Skeletal muscle tissue (tissue), 4 donors: ENCODE measurements around the gene ADAT3. TPM values are rescaled to one million over a fixed set of nuclear protein-coding genes. Genes with fewer than 3 reads are reported as not detected.

Source experiments
- H3K27ac ChIP-seq: one replicate; pipeline ENCODE4 v1.7.0; 2013; ENCODE audit warnings: mild to moderate bottlenecking, low read depth, low read length, inconsistent platforms
- H3K27me3 ChIP-seq, 3 donors: one replicate each; pipeline ENCODE4 v1.7.0; 2013; ENCODE audit warnings: low read length in 3 of 3; ENCODE audit not compliant: control insufficient read depth in 3 of 3, insufficient read depth in 3 of 3
- H3K36me3 ChIP-seq, 3 donors: one replicate each; pipeline ENCODE4 v1.7.0; 2013; ENCODE audit warnings: low read length in 3 of 3; ENCODE audit not compliant: control insufficient read depth in 3 of 3, insufficient read depth in 3 of 3
- H3K4me1 ChIP-seq, 3 donors: one replicate each; pipeline ENCODE4 v1.7.0; 2013; ENCODE audit warnings: low read length in 3 of 3, mild to moderate bottlenecking in 3 of 3; ENCODE audit not compliant: control insufficient read depth in 3 of 3, insufficient read depth in 3 of 3
- H3K4me3 ChIP-seq, 3 donors: one replicate each; pipeline ENCODE4 v1.7.0; 2013; ENCODE audit warnings: low read length in 3 of 3
- H3K9ac ChIP-seq, 3 donors: one replicate each; pipeline ENCODE4 v1.7.0; 2013; ENCODE audit warnings: low read length in 3 of 3, mild to moderate bottlenecking in 3 of 3, moderate library complexity in 2 of 3, low read depth in 1 of 3
- H3K9me3 ChIP-seq, 3 donors: one replicate each; pipeline ENCODE4 v1.7.0; 2013; ENCODE audit warnings: low read length in 3 of 3; ENCODE audit not compliant: control insufficient read depth in 3 of 3
- total RNA-seq: library from RNA; depleted of rRNA; stranded (reverse); fragments of >200 nt; gene quantifications from one replicate; pipeline ENCODE4 v1.2.3, GENCODE V29; 2014
- donor health status: Osteomylitis.

The ADAT3 gene
- total RNA-seq: 1.0 TPM

DNA sequence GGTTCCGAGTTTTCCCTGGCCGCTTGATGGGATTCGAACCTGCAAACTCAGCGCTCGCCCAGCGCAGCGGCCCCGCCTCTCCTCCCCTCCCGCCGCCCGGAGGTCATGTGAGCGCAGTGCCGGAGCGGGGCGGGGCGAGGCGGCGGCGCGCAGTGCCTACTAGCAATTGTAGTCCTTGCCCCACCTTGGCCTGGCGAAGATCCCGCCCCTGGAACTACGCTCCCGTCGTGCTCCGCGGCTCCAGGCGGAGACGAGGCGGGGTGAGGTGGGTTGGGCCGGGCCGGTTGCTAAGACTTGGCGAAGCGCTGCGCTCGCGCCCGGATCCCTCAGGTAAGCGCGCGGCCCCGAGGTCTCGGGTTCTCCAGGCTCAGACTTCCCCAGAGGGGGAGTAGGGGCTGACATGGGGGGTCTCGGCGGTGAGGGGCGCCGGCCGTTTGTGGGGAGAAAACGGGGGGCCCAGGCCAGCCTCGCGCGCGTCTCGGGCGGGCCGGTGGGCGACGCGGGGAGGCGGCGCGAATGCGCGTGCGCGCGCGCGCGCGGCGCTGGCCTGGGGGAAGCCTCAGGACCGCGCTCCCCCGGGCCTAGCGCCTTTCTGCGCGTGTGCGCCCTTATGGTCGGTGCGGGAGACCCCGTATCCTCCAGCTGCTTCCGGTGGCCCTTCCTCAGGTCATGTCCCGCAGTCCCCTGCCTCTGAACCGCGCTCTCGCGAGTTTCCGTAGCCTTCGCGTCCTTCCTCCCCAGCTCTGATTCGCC, at the start of gene ADAT3, which contains the start of gene SCAMP4:
Gene ADAT3 (plus strand): TSS at position 290 of the 753 bp plus-strand sequence. CDS start 6,649 bp downstream, outside the sequence.
Gene SCAMP4 (plus strand): TSS at position 290 of the 753 bp plus-strand sequence. CDS start 9,621 bp downstream, outside the sequence.
- no peaks in the 10 kb centered on the region for H3K27me3 ChIP-seq
- no peaks in the 10 kb centered on the region for H3K36me3 ChIP-seq
- peak within 1 kb of the TSS; percentile 69 for H3K27ac ChIP-seq
- peak within 1 kb of the TSS; percentile 85 to 93 (median 88) for H3K4me3 ChIP-seq
- H3K4me1 ChIP-seq: peaks cover 12 to 37% (median 14%) of the 10 kb centered on the region in 3 donors
- peak within 1 kb of the TSS; percentile 76 to 82 (median 77) for H3K9ac ChIP-seq
- H3K9me3 ChIP-seq: no peaks in the 10 kb centered on the region

DNA sequence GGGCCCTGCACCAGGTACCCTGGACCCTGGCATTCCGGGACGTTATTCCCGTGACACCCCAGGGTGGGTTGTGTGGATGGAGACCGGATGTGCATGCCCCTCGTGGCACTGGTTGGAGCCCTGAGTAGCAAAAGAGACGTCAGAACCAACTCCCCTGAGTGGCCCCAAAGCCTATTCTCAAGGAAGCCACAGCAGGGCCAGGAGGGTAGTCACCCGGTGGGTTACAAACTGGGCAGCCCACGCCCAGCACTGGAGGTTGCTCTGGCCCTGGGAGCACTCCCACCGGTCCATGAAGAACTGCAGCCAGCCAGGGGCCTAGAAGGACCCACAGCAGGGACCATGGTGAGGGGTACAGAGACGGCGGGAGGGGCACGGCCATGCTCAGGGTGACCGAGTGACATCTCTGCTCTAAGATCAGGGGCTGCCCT, 49.4 kb upstream of the ADAT3 start:
- peaks cover 17 to 51% (median 41%) of the 10 kb centered on the region in 3 donors for H3K4me1 ChIP-seq
- peak overlapping the region; percentile 76 for H3K27ac ChIP-seq
- H3K9me3 ChIP-seq: no peaks in the 10 kb centered on the region
- peaks cover 0 to 19% (median 16%) of the 10 kb centered on the region in 3 donors for H3K27me3 ChIP-seq
- peak overlapping the region; percentile 45 to 74 (median 72) for H3K9ac ChIP-seq
- H3K4me3 ChIP-seq: peak overlapping the region; percentile 52 to 67 (median 60)
- H3K36me3 ChIP-seq: no peaks in the 10 kb centered on the region

DNA sequence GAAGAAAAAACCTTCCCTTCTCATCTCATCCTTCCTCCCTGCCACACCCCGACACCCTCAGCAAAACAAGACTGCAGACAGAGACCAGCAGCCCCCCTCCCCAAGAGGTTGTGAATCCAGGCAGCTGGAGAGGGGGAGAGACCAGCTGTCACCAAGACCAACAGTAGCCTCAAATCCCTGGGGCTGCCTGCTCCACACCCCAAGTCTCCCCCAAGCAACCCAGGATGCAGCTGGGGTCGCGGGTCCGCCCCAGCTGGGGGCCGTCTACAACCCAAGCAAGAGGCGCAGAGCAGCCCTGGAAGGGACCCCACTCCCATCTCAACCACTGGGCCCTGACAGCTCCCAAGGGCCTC, 48.9 kb upstream of the ADAT3 start:
- peak overlapping the region; percentile 45 to 74 (median 72) for H3K9ac ChIP-seq
- peak overlapping the region; percentile 52 to 67 (median 60) for H3K4me3 ChIP-seq
- H3K27ac ChIP-seq: peak overlapping the region; percentile 76
- H3K27me3 ChIP-seq: peaks cover 0 to 19% (median 16%) of the 10 kb centered on the region in 3 donors
- H3K36me3 ChIP-seq: no peaks in the 10 kb centered on the region
- H3K4me1 ChIP-seq: peaks cover 21 to 56% (median 44%) of the 10 kb centered on the region in 3 donors
- H3K9me3 ChIP-seq: no peaks in the 10 kb centered on the region

DNA sequence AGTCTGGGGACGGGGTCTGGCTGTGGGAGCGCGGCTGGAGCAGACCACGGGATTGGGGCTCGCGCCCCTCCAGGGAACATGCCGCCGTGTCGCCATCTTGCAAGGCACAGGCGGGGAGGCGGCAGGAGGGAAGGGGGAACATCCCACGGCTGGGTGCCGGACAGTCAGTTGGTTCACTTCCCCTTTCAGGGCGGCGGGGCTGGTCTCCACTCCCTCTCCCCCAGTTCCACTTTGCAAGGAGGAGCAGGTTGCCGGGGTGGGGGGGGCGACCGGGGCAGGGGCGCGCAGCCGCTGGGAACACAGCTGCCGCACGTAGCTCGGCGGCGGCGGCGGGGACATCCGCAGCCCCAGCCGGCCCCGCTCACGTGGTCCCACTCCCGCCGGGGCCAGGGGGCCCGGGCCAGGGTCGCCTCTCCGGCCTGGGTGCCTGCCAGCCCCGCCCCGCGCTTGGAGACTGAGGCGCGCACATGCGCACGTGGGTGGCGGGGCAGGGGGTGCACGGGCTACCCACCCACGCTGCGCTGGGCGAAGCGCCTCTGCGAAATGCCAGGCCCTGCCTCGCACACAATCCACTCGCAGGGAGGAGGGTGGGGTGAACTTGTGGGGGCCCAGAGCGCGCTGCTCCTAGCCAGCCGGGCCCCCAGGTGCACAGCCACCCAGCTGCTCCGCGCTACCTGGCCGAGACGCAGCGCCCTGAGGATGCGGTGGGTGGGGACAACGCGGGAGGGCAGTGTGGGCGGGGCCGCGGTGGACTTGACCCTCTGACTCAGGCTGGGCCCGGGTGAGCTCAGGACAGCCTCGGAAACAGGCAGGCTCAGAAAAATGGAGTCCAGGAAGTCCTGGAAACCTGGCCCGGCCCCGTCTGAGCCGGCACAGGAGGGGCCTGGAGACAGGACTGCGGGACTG, 48.2 kb upstream of the ADAT3 start:
- Histone ChIP-seq H3K9ac (peak overlapping the region; percentile 32 to 74 (median 72)), H3K27ac (peak overlapping the region; percentile 76), H3K9me3 (no peaks in the 10 kb centered on the region), H3K27me3 (peaks cover 0 to 19% (median 16%) of the 10 kb centered on the region in 3 donors), H3K4me3 (peak overlapping the region; percentile 52 to 67 (median 60)), H3K36me3 (no peaks in the 10 kb centered on the region), H3K4me1 (peaks cover 26 to 62% (median 49%) of the 10 kb centered on the region in 3 donors)

DNA sequence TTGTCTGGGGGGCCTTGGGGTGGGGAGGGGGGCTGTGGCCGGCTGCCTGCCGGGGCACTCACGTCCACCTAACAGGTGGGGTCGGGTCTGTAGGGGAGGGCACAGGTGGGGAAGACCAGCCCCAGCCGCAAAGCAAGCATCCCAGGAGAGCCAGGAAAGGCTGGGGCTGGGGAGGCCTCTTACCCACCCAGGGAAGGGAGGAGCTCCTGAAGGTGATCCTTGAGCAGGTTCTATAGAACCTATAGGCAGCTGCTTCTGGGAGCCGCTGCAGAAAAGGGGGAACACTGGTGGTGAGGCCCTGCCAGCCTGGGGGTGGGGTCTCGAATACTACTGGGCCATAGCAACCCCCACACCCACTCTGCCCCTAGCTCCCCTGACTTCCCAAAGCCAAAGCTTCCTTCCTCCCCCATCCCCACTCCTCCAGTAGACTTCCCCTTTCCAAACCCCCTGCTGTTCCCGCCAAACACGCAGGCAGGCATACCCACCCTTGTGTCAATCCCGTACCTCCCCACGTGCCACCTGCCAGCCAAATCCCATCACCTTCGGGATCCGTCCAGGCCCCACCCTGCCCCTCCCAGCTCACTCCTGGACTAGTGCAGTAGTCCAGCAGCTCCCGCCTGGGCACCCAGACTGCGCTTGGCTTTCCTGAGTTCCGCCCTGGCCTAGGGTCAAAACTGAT, 47.4 kb upstream of the ADAT3 start:
- H3K4me3 ChIP-seq: peak overlapping the region in 1 of 3 donors; percentile 6
- H3K9me3 ChIP-seq: no peaks in the 10 kb centered on the region
- no peaks in the 10 kb centered on the region for H3K36me3 ChIP-seq
- peaks cover 26 to 66% (median 51%) of the 10 kb centered on the region in 3 donors for H3K4me1 ChIP-seq
- H3K27ac ChIP-seq: peak overlapping the region; percentile 76
- H3K27me3 ChIP-seq: peaks cover 0 to 19% (median 16%) of the 10 kb centered on the region in 3 donors
- H3K9ac ChIP-seq: peak overlapping the region in 1 of 3 donors; percentile 23

DNA sequence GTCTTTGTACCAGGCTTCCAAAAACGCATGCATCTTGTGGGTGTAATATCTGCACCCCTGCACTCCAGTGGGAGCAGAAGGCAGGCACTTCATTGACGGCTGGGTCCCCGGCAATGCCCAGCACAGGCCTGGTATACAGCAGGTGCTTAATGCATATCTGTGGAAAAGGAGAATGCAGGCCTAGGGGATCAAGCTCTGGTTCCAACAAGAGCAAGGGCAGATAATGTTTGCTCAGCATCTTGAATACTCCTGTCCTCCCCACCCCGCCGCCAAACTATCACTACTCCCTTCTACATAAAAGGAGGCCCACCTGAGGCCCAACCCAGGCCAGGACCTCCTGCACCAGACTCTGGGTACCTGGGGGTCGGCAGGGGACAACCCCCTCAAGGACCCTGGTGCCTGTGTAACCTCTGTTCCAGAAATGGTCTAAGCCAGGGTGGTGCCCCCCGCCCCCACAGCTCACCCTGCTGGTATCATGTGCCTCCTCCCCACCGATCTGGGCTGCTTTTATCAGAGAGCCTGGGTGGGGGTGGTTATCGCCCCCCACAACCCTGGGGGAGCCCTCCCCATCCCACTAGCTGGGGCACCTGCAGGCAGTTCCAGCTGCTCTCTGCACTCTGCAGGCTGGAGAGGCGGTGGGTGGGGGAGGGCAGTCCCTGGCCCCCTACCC, 46.7 kb upstream of the ADAT3 start:
- H3K27ac ChIP-seq: peak overlapping the region; percentile 76
- H3K36me3 ChIP-seq: no peaks in the 10 kb centered on the region
- no peak overlapping the region for H3K9ac ChIP-seq
- peaks cover 24 to 60% (median 50%) of the 10 kb centered on the region in 3 donors for H3K4me1 ChIP-seq
- H3K9me3 ChIP-seq: no peaks in the 10 kb centered on the region
- peaks cover 0 to 19% (median 16%) of the 10 kb centered on the region in 3 donors for H3K27me3 ChIP-seq
- H3K4me3 ChIP-seq: no peak overlapping the region

DNA sequence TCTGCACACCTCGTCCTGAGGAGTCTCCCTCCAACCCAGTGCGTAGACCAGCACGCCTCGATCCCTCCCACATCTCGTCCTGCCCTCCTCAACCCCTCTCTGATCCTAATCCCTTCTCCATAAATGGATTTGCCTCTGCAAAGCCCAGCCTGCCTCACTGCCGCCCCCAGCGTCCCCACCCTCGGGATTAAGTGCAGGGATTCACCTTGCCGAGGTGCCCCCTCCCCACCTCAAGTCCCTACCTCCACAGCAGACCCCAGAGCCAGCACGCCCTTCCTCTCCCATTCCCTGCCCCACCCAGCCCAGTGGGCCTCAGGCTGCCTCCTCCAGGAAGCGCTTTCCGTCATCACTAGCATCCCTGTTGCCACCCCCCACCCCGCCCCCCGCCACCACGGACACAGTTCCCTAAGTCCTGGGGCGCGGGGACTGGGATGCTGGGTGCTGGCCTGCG, 45.8 kb upstream of the ADAT3 start:
- H3K4me1 ChIP-seq: peaks cover 24 to 59% (median 49%) of the 10 kb centered on the region in 3 donors
- H3K27ac ChIP-seq: no peak overlapping the region
- no peak overlapping the region for H3K9ac ChIP-seq
- H3K36me3 ChIP-seq: no peaks in the 10 kb centered on the region
- no peak overlapping the region for H3K4me3 ChIP-seq
- no peaks in the 10 kb centered on the region for H3K9me3 ChIP-seq
- peaks cover 0 to 19% (median 16%) of the 10 kb centered on the region in 3 donors for H3K27me3 ChIP-seq

DNA sequence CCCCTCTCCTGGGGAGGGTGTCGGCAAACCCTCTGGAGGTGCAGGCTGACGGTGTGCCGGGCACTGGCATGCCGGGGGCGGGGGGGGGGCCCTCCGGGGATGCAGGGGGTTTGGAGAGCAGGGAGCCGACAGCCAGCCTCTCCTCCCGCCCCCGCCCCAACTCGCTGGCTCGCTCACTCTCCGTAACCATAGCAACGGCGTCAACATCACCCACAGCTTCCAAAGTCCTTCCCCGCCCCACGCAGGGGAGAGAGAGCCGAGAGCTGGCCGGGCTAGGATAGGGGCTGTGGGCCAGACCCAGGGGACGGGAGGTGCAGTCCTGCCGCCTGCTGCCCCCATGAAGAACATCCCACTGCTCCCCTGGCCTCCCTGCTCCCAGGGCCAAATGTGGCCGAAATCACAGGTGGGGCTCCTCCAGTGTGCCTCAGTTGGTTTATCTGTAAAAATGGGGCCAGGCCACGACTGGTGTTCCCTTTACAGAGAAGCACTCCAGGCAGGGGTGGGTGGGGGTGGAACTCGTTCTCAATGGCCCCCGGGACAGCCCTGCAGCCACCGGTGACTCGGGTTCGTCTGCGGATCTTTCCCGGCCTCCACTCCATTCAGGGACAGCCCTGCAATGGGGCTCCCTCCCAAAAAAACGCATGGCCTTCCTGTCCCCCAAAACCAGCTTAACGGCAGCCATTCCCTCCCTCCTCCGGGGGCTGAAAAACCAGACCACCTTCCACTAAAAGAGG, 45.0 kb upstream of the ADAT3 start:
- Histone ChIP-seq H3K4me3 (no peak overlapping the region), H3K4me1 (peaks cover 23 to 60% (median 48%) of the 10 kb centered on the region in 3 donors), H3K27ac (no peak overlapping the region), H3K9me3 (no peaks in the 10 kb centered on the region), H3K9ac (no peak overlapping the region), H3K27me3 (peaks cover 0 to 19% (median 16%) of the 10 kb centered on the region in 3 donors), H3K36me3 (no peaks in the 10 kb centered on the region)
